NCI-H82 treated with DMSO at 0.1 percent for 48 hours (cell line): ENCODE results near the gene SRRM5.
"Not testable (repeated sequence)": the region's sequence is repeated elsewhere in the genome, so short reads cannot be mapped to it uniquely, and the experiment has no call there.

Source experiments
- DNase-seq: peaks from one replicate; lab custom pipeline; 2025; ENCODE audit not compliant: unreplicated experiment; lab: John Stamatoyannopoulos, UW

SRRM5 gene

GRCh38 chr19:43611788-43612187 is at the start of gene SRRM5:
Gene SRRM5 (plus strand): TSS chr19:43612088. CDS start chr19:43612122, 34 bp downstream.
- DNase-seq = no peak

GRCh38 chr19:43562226-43562697 is 49.6 kb upstream of the SRRM5 start:
- no peak for DNase-seq

DNA sequence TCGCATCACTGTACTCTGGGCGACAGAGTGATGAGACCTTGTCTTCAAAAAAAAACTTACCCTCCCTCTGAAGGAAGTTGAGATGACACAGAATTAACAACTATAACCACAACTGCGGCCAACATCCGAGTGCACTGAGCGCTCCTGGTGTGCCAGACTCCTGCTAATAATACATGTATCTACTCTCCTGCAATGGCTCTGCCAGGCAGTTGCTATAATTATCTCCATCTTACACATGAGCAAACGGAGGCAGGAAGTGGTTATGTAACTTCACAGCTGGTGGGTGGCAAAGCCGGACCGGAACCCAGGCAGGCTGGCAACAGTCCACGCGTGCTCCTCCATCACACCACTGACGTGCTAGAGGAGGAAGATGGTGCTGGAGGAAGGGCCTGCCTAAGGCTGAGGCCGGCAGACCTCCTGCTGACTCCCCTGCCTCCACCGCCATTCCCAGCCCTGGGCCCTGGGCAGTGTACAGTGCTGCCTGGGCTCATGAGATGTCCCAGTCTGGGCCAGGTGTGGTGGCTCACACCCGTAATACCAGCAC is 49.1 kb upstream of the SRRM5 start:
- DNase-seq = no peak

GRCh38 chr19:43563816-43564457 is 48.0 kb upstream of the SRRM5 start:
- DNase-seq = no peak

GRCh38 chr19:43564800-43565199 is 47.1 kb upstream of the SRRM5 start:
- DNase-seq = no peak

GRCh38 chr19:43569657-43570056 is 42.2 kb upstream of the SRRM5 start:
- no peak for DNase-seq

DNA sequence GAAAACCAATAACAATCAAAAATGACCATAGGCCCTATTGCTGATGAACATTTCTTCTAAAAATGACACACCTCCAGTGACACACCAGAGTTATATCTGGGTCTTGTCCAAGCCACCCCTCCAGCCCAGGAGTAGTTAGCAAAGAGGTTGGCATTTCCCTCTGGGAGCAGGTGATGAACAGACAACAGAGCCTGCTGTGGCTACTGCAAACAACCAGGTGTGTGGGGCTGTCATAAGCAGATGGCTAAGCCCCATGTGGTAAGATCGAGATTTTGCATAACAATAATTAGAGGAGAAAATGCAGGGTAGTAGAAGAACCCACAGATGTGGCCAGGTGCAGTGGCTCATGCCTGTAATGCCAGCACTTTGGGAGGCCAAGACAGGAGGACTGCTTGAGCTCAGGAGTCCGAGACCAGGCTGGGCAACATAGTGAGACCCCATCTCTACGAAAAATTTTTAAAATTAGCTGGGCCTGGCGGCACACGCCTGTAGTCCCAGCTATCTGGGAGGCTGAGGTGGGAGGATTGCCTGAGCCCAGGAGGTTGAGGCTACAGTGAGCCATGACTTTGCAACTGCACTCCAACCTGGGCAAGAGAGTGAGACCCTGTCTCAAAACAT is 41.6 kb upstream of the SRRM5 start:
- no peak for DNase-seq

GRCh38 chr19:43572171-43572588 is 39.7 kb upstream of the SRRM5 start:
- DNase-seq = no peak

DNA sequence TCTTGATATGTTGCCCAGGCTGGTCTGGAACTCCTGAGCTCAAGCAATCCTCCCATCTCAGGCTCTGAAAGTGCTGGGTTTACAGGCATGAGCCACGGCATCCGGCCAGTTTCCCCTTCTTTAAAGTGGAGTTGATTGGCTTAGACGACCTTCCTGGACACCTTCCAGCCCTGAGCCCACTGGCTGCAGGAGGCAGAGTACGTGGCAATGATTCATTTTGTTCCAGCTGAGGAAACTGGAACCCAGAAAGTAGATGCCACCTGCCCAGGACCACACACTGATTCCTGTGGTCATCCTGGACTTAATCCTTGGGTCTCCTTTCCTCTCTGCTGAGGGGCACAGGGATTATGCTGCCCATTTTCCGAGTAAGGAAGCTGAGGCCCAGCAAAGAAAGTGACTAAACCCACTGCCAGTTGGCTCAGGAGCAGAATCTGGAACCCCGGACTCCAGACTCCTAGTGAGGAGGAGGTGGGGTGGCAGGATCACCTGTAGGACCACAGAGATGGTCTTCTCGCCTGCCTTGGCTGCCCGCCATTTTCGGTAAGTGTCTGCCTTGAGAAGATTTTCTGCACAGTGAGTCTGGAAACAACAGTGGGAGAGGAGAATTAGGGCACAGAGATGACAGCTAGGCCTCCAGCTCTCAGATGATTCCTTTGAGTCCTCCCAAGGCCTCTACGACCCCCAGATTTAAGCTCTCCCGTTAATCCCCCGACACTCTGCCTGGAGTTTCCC is 37.3 kb upstream of the SRRM5 start:
- peak; percentile 33 for DNase-seq

DNA sequence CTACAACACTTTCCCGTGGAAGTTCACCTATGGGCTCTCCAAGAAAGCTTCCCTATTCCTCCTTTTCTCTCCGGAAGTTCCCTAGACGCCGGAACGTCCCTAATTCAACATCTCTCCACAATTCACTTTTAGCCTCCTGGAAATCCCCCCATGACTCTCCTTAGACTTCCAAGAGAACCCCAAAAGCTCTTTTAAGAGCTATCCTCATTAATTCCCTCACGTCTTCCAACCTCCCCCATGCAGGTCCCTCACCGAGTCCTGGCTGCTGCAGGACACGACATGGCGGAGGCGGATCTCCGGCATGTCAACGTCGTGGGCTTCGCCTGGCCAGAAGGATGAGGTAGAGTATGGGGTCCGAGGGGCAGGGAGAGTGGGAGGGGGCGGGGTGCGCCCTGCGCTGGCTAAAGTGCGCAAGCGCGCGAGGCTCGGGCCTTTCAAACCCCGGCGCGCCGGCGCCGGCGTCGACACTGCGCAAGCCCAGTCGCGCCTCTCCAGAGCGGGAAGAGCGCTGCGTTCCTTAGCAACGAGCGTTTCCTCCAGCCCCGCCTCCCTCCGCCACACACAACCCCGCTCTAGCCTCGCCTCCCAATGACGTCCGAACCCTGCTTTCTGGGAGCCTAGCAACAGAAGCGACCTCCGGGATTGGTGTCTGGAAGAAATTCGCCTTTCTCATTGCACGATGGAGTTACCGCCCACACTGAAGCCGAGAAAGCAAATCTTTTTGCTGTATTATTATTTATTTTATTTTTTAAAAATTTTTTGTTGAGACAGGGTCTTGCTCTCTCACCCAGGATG is 36.5 kb upstream of the SRRM5 start, which contains the start of the genes PINLYP and XRCC1:
Gene PINLYP, plus strand, starts transcription at position 646 of the 795 bp plus-strand sequence. CDS start 1,391 bp downstream, outside the sequence.
Gene XRCC1, minus strand, starts transcription at position 372 of the 795 bp plus-strand sequence. Its CDS starts 69 bp downstream, at position 303.
- peak; percentile 96 for DNase-seq

- DNase-seq = no peak
Observed at GRCh38 chr19:43575955-43576878, 35.7 kb upstream of the SRRM5 start.

DNA sequence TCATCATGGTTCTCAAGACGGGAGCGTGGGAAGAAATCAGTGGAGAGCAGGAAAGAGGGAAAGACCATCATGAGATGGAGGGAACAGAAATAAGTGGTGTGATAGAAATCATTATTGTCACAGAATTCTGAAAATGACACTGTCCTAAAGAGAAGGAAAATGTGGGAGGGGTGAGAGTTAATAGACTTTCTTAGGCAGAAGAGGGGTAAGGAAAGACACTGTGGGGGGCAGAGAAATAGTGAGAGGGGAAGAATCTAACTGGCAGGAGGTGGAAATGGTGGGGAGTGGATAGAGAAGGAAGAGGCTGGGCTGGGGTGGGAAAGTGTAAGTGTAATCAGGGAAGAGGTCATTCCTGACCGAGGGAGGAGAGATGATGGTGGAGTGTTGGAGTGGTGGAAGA is 33.1 kb upstream of the SRRM5 start:
- no peak for DNase-seq

GRCh38 chr19:43581467-43581866 is 30.4 kb upstream of the SRRM5 start:
- DNase-seq = no peak

- DNase-seq = no peak
Observed at GRCh38 chr19:43582495-43582894, 29.4 kb upstream of the SRRM5 start.

DNA sequence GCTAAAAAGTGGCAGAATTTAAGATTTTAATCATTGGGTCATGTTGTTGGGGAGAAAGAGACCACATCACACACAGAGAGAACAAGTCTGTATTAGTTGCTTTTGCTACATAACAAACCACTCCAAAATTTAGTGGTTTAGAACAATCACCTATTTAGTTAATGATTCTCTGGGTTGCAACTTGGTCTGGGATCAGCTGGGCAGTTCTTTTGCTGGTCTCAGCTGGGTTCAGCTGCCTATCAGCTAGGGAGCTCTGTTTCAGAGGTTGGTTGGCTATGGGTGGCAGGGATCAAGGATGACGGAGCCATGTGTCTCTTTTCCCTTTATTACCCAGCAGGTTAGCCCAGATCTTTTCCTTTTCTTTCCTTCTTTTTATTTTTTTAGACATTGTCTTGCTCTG is 27.4 kb upstream of the SRRM5 start:
- DNase-seq = no peak

DNA sequence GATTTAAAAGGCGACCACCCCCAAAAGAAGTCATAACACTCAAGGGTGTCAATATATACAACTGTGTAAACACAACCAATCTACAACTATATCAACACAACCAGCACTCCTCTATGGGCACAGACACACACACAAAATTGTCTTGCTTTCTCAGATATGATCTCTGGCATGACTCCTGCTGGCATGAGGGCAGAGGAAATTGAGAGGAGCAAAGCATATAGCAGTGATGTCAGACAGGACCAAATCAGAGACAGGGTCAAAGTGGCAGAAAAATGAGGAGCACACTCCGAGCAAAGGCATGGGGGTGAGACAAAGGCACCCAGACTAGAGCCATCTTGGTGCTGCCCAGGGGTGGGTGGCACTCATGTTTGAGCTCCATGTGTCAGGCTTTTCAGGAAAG is 25.5 kb upstream of the SRRM5 start:
- no peak for DNase-seq

DNA sequence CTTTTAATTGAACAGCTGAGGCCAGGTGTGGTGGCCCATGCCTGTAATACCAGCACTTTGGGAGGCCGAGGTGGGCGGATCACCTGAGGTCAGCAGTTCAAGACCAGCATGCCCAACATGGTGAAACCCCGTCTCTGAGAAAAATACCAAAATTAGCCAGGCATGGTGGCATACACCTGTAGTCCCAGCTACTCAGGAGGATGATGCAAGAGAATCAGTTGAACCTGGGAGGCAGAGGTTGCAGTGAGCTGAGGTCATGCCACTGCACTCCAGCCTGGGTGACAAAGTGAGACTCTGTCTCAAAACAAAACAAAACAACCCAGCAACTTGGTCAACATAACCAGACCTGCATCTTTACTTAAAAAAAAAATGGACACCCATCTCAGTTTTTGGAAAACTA is 24.9 kb upstream of the SRRM5 start:
- DNase-seq = not testable (repeated sequence)

- no peak for DNase-seq
Observed at GRCh38 chr19:43589277-43589676, 22.6 kb upstream of the SRRM5 start.

GRCh38 chr19:43589678-43590077 is 22.2 kb upstream of the SRRM5 start:
- no peak for DNase-seq
